Spleen (tissue), 7 donors: ENCODE measurements around the gene CLIC6.

ENCODE experiments used
- CTCF ChIP-seq, 11 experiments: fragments of 200-600 bp in 7 of 11; fragments of 450-650 bp in 4 of 11; sonication (generic) in 4 of 11; IDR thresholded peaks in 8 of 11; conservative IDR thresholded peaks in 3 of 11; 1 replicate in 7 of 11; 2 replicates in 4 of 11; pipeline versions ENCODE4 v1.4.0 to v1.8.0; 2016 to 2021; ENCODE audit warnings: antibody characterized with exemption in 11 of 11, inconsistent platforms in 4 of 11, mild to moderate bottlenecking in 1 of 11
- POLR2A ChIP-seq, 3 donors: fragments of 450-650 bp; IDR thresholded peaks; one replicate each; pipeline ENCODE4 v1.5.1; 2017; ENCODE audit warnings: antibody characterized with exemption in 3 of 3, mild to moderate bottlenecking in 1 of 3
- POLR2AphosphoS5 ChIP-seq, 3 donors: sonication (generic); formaldehyde crosslinking; IDR thresholded peaks; one replicate each; pipeline ENCODE4 v1.5.1; 2017; ENCODE audit warnings: antibody characterized with exemption in 3 of 3
- donor health status: DM: no; HTN: no; CAD: no; lungs with moderate emphysema.
- donor health status: DM: no; HTN: no; CAD: no.
- donor health status: DM: no; HTN: no; CAD: no.

- TF ChIP-seq CTCF (IDR thresholded peaks at IDR 0.05 in 8 of 11, conservative IDR thresholded peaks at IDR 0.05 in 3 of 11) (no peak), POLR2AphosphoS5 (IDR thresholded peaks at IDR 0.05) (no peak), POLR2A (IDR thresholded peaks at IDR 0.05) (no peak)
These were observed 26.6 kb downstream of the CLIC6 start for GRCh38 chr21:34695434-34695833.
